ENCODE data around the gene RALGAPA2.

Gene RALGAPA2

GRCh38 chr20:20712474-20713243, at the start of gene RALGAPA2:
RALGAPA2 (minus strand) TSS chr20:20712644; CDS start chr20:20712480, 164 bp downstream.
- peak; percentile 41 for DNase-seq

- no peak for DNase-seq
These were observed 48.9 kb upstream of the RALGAPA2 start for GRCh38 chr20:20761301-20761700.

GRCh38 chr20:20759132-20759531, 46.7 kb upstream of the RALGAPA2 start:
- no peak for DNase-seq

- no peak for DNase-seq
These were observed 43.4 kb upstream of the RALGAPA2 start for GRCh38 chr20:20755674-20756319.

GRCh38 chr20:20755231-20755630, 42.8 kb upstream of the RALGAPA2 start:
- no peak for DNase-seq

GRCh38 chr20:20754714-20755113, 42.3 kb upstream of the RALGAPA2 start:
- no peak for DNase-seq

- DNase-seq, result no peak
These were observed 40.3 kb upstream of the RALGAPA2 start for GRCh38 chr20:20752712-20753111.

- DNase-seq, result no peak
These were observed 34.9 kb upstream of the RALGAPA2 start for GRCh38 chr20:20747298-20747697.

GRCh38 chr20:20744170-20744725, 31.8 kb upstream of the RALGAPA2 start:
- DNase-seq, result no peak

GRCh38 chr20:20743511-20744169, 31.2 kb upstream of the RALGAPA2 start:
- no peak for DNase-seq

GRCh38 chr20:20741087-20742045, 28.9 kb upstream of the RALGAPA2 start:
- DNase-seq, result no peak

- no peak for DNase-seq
These were observed 28.1 kb upstream of the RALGAPA2 start for GRCh38 chr20:20740541-20740940.

- DNase-seq, result no peak
These were observed 24.7 kb upstream of the RALGAPA2 start for GRCh38 chr20:20737158-20737557.

- no peak for DNase-seq
These were observed 23.9 kb upstream of the RALGAPA2 start for GRCh38 chr20:20736303-20736702.

- no peak for DNase-seq
These were observed 22.1 kb upstream of the RALGAPA2 start for GRCh38 chr20:20734475-20734948.

- DNase-seq, result no peak
These were observed 21.5 kb upstream of the RALGAPA2 start for GRCh38 chr20:20733943-20734342.

GRCh38 chr20:20732641-20733040, 20.2 kb upstream of the RALGAPA2 start:
- no peak for DNase-seq

GRCh38 chr20:20731945-20732296, 19.5 kb upstream of the RALGAPA2 start:
- no peak for DNase-seq

- no peak for DNase-seq
These were observed 18.8 kb upstream of the RALGAPA2 start for GRCh38 chr20:20731000-20731944.

- no peak for DNase-seq
These were observed 17.1 kb upstream of the RALGAPA2 start for GRCh38 chr20:20729563-20729962.

- no peak for DNase-seq
These were observed 9.0 kb upstream of the RALGAPA2 start for GRCh38 chr20:20721489-20721888.
